K562 (cell line): Measurements from ENCODE around the gene PLEKHA6. TPM values are rescaled to one million over a fixed set of nuclear protein-coding genes. Genes with fewer than 3 reads are reported as not detected.
A peak's percentile ranks its signal among the peaks of the same experiment; 100 is the strongest.

Experiments
- ARID2 ChIP-seq: fragments of 450-650 bp; IDR thresholded peaks from 2 replicates; pipeline ENCODE4 v1.6.1; 2017; ENCODE audit warnings: antibody characterized with exemption, mild to moderate bottlenecking
- BCL6 ChIP-seq: fragments of 250-450 bp; sonication (Bioruptor Pico); IDR thresholded peaks from 2 replicates; pipeline ENCODE4 v1.4.0; 2020
- BRD4 ChIP-seq: fragments of 200-600 bp; sonication (generic); IDR thresholded peaks from 2 replicates; pipeline ENCODE4 v1.6.1; 2017; ENCODE audit warnings: inconsistent platforms
- GATA2 ChIP-seq: sonication (generic); formaldehyde crosslinking; IDR thresholded peaks from 2 replicates; pipeline ENCODE4 v1.4.0; 2020; ENCODE audit warnings: mild to moderate bottlenecking, missing genetic modification reagents
- GTF2B ChIP-seq: IDR thresholded peaks from 2 replicates; pipeline ENCODE4 v1.6.1; 2011; ENCODE audit not compliant: insufficient read length; ENCODE audit errors: extremely low read depth
- SIX5 ChIP-seq, 2 experiments: IDR thresholded peaks; 2 replicates each; pipeline ENCODE4 v1.6.1; 2011; ENCODE audit warnings: low read length in 2 of 2, borderline replicate concordance in 1 of 2, low read depth in 1 of 2, mild to moderate bottlenecking in 1 of 2, moderate library complexity in 1 of 2; ENCODE audit not compliant: insufficient read depth in 1 of 2
- SREBF2 ChIP-seq: sonication (generic); formaldehyde crosslinking; IDR thresholded peaks from 2 replicates; pipeline ENCODE4 v1.4.0; 2020; ENCODE audit warnings: mild to moderate bottlenecking, missing genetic modification reagents
- TEAD2 ChIP-seq: fragments of 450-650 bp; IDR thresholded peaks from 2 replicates; pipeline ENCODE4 v1.6.1; 2016; ENCODE audit warnings: missing genetic modification characterization, control low read depth, missing compliant biosample characterization
- ZEB2 ChIP-seq: fragments of 450-650 bp; IDR thresholded peaks from 2 replicates; pipeline ENCODE4 v1.6.1; 2016
- ZFP1 ChIP-seq: fragments of 450-650 bp; formaldehyde crosslinking; IDR thresholded peaks from 2 replicates; pipeline ENCODE4 v1.4.0; 2020; ENCODE audit warnings: mild to moderate bottlenecking, mixed read lengths
- ZFP36 ChIP-seq: fragments of 150-350 bp; IDR thresholded peaks from 2 replicates; pipeline ENCODE4 v1.6.1; 2018; ENCODE audit warnings: low read length, low read depth; ENCODE audit not compliant: partially characterized antibody
- ZNF253 ChIP-seq: fragments of 250-450 bp; sonication (Bioruptor Pico); conservative IDR thresholded peaks from 2 replicates; pipeline ENCODE4 v1.6.1; 2021; ENCODE audit warnings: mild to moderate bottlenecking
- ZNF444 ChIP-seq: fragments of 250-450 bp; sonication (Bioruptor Pico); IDR thresholded peaks from 2 replicates; pipeline ENCODE4 v1.4.0; 2020; ENCODE audit warnings: mild to moderate bottlenecking, moderate library complexity
- ZNF592 ChIP-seq: fragments of 450-650 bp; IDR thresholded peaks from 2 replicates; pipeline ENCODE4 v1.6.1; 2017; ENCODE audit warnings: antibody characterized with exemption, mild to moderate bottlenecking
- polyA plus RNA-seq, 8 experiments: library from polyadenylated mRNA; depleted of rRNA in 4 of 8; stranded (reverse) in 5 of 8; unstranded in 3 of 8; fragments of >200 nt; fragmentation: Nextera tagmentation in 2 of 8; fragmentation: Illumina TruSeq in 1 of 8; extraction: Ambion mirVana in 2 of 8; extraction: Trizol in 1 of 8; gene quantifications; 2 replicates each; pipeline versions ENCODE4 v1.2.1 to v1.2.3, GENCODE V29; 2011 to 2014; ENCODE audit warnings: inconsistent platforms in 1 of 8, missing spikeins in 1 of 8
- total RNA-seq, 7 experiments: library from RNA; depleted of rRNA in 6 of 7; stranded (reverse); fragments of >200 nt in 6 of 7; fragmentation: Illumina TruSeq in 2 of 7; extraction: Trizol in 2 of 7; gene quantifications; 2 replicates each; pipeline versions ENCODE4 v1.2.1 to v1.2.3, GENCODE V29; 2011 to 2021; ENCODE audit warnings: low replicate concordance in 1 of 7
- TF ChIP-seq, protein P1 (sequence below), 2 experiments: fragments of 450-650 bp; formaldehyde crosslinking in 1 of 2; IDR thresholded peaks; 2 replicates each; pipeline versions ENCODE4 v1.4.0 to v1.6.1; 2014 to 2020; ENCODE audit warnings: mild to moderate bottlenecking in 2 of 2, borderline replicate concordance in 1 of 2, low read depth in 1 of 2

PLEKHA6 gene
- total and polyA plus RNA-seq, 9 of the 15 experiments (the other 6 are each of a cell fraction or from before 2014, with no cell fraction given) = under 0.01 to 0.33 (median 0.01) TPM; not detected in 4

DNA sequence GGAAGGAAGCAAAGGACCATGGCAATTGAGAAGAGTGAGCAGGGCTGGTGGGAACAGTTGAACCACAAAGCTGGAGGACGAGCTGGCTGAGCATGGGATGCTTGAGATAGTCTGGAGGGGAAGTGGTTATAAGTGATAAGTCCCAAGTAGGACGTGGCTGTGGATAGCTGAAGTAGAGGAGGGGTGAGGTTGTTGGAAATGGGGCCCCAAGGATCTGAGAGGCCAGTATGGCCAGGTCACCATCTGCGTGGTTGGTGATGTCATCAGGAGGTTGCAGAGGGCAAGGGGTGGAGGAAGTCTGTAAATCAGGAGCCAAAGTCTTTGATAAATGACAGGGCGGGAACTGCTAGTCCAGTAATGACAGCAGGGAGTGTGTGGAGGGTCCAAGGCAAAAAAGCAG lies 182.6 kb downstream of the PLEKHA6 start (continued):
- TF ChIP-seq, protein P1, sequence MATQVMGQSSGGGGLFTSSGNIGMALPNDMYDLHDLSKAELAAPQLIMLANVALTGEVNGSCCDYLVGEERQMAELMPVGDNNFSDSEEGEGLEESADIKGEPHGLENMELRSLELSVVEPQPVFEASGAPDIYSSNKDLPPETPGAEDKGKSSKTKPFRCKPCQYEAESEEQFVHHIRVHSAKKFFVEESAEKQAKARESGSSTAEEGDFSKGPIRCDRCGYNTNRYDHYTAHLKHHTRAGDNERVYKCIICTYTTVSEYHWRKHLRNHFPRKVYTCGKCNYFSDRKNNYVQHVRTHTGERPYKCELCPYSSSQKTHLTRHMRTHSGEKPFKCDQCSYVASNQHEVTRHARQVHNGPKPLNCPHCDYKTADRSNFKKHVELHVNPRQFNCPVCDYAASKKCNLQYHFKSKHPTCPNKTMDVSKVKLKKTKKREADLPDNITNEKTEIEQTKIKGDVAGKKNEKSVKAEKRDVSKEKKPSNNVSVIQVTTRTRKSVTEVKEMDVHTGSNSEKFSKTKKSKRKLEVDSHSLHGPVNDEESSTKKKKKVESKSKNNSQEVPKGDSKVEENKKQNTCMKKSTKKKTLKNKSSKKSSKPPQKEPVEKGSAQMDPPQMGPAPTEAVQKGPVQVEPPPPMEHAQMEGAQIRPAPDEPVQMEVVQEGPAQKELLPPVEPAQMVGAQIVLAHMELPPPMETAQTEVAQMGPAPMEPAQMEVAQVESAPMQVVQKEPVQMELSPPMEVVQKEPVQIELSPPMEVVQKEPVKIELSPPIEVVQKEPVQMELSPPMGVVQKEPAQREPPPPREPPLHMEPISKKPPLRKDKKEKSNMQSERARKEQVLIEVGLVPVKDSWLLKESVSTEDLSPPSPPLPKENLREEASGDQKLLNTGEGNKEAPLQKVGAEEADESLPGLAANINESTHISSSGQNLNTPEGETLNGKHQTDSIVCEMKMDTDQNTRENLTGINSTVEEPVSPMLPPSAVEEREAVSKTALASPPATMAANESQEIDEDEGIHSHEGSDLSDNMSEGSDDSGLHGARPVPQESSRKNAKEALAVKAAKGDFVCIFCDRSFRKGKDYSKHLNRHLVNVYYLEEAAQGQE (IDR thresholded peaks at IDR 0.05; ENCODE audit: borderline replicate concordance) = no peak
- TF ChIP-seq, protein P1 (CRISPR knock-in tag; IDR thresholded peaks at IDR 0.05; ENCODE audit: low read depth) = no peak
- TF ChIP-seq GATA2 (CRISPR knock-in tag) (peak; percentile 89), GTF2B (no peak), ZNF253 (CRISPR knock-in tag) (no peak), ZFP36 (no peak), TEAD2 (tag) (no peak), ZEB2 (no peak), BRD4 (no peak), ARID2 (no peak), BCL6 (CRISPR knock-in tag) (no peak), ZFP1 (CRISPR knock-in tag) (no peak), SREBF2 (CRISPR knock-in tag) (no peak), ZNF444 (CRISPR knock-in tag) (no peak), ZNF592 (no peak), SIX5 (IDR thresholded peaks at IDR 0.05; ENCODE audit: borderline replicate concordance in 1 of 2, insufficient read depth in 1 of 2, low read depth in 1 of 2, low read length in 2 of 2) (no peak)
